Measurements from ENCODE around the gene CISH. TPM values are rescaled to one million over a fixed set of nuclear protein-coding genes. Genes with fewer than 3 reads are reported as not detected.

CISH gene
- total RNA-seq, 1 donor = 1.2 TPM

GRCh38 chr3:50648944-50649343 lies 37.4 kb upstream of the CISH start:
- no peak overlapping the region for H3K4me3 ChIP-seq (ENCODE audit: low read length)
- H3K27me3 ChIP-seq (ENCODE audit: insufficient read depth, low read length) = no peaks in the 10 kb centered on the region
- no peaks in the 10 kb centered on the region for H3K9me3 ChIP-seq (ENCODE audit: low read depth, low read length)
- no peaks in the 10 kb centered on the region for H3K4me1 ChIP-seq (ENCODE audit: insufficient read depth, low read length)

GRCh38 chr3:50648313-50648712 lies 36.7 kb upstream of the CISH start:
- H3K4me3 ChIP-seq (ENCODE audit: low read length) = no peak overlapping the region
- H3K27me3 ChIP-seq (ENCODE audit: insufficient read depth, low read length) = no peaks in the 10 kb centered on the region
- no peaks in the 10 kb centered on the region for H3K4me1 ChIP-seq (ENCODE audit: insufficient read depth, low read length)
- H3K9me3 ChIP-seq (ENCODE audit: low read depth, low read length) = no peaks in the 10 kb centered on the region

GRCh38 chr3:50645378-50645777 lies 33.8 kb upstream of the CISH start:
- Histone ChIP-seq H3K9me3 (ENCODE audit: low read depth, low read length) (no peaks in the 10 kb centered on the region), H3K4me3 (ENCODE audit: low read length) (no peak overlapping the region), H3K4me1 (ENCODE audit: insufficient read depth, low read length) (no peaks in the 10 kb centered on the region), H3K27me3 (ENCODE audit: insufficient read depth, low read length) (no peaks in the 10 kb centered on the region)

- Histone ChIP-seq H3K27me3 (ENCODE audit: insufficient read depth, low read length) (no peaks in the 10 kb centered on the region), H3K4me1 (ENCODE audit: insufficient read depth, low read length) (no peaks in the 10 kb centered on the region), H3K9me3 (ENCODE audit: low read depth, low read length) (no peaks in the 10 kb centered on the region), H3K4me3 (ENCODE audit: low read length) (no peak overlapping the region)
These were observed 33.0 kb upstream of the CISH start for GRCh38 chr3:50644561-50644960.

- H3K9me3 ChIP-seq (ENCODE audit: low read depth, low read length) = no peaks in the 10 kb centered on the region
- H3K4me3 ChIP-seq (ENCODE audit: low read length) = no peak overlapping the region
- H3K4me1 ChIP-seq (ENCODE audit: insufficient read depth, low read length) = peaks cover 5% of the 10 kb centered on the region
- H3K27me3 ChIP-seq (ENCODE audit: insufficient read depth, low read length) = no peaks in the 10 kb centered on the region
These were observed 30.8 kb upstream of the CISH start for GRCh38 chr3:50642382-50642781.

- H3K27me3 ChIP-seq (ENCODE audit: insufficient read depth, low read length) = no peaks in the 10 kb centered on the region
- no peak overlapping the region for H3K4me3 ChIP-seq (ENCODE audit: low read length)
- no peaks in the 10 kb centered on the region for H3K9me3 ChIP-seq (ENCODE audit: low read depth, low read length)
- peaks cover 31% of the 10 kb centered on the region for H3K4me1 ChIP-seq (ENCODE audit: insufficient read depth, low read length)
These were observed 27.5 kb upstream of the CISH start for GRCh38 chr3:50639055-50639494.

GRCh38 chr3:50637945-50638344 lies 26.4 kb upstream of the CISH start:
- Histone ChIP-seq H3K9me3 (ENCODE audit: low read depth, low read length) (no peaks in the 10 kb centered on the region), H3K4me1 (ENCODE audit: insufficient read depth, low read length) (peaks cover 42% of the 10 kb centered on the region), H3K4me3 (ENCODE audit: low read length) (no peak overlapping the region), H3K27me3 (ENCODE audit: insufficient read depth, low read length) (no peaks in the 10 kb centered on the region)

GRCh38 chr3:50637011-50637410 lies 25.4 kb upstream of the CISH start:
- Histone ChIP-seq H3K4me1 (ENCODE audit: insufficient read depth, low read length) (peaks cover 52% of the 10 kb centered on the region), H3K27me3 (ENCODE audit: insufficient read depth, low read length) (no peaks in the 10 kb centered on the region), H3K9me3 (ENCODE audit: low read depth, low read length) (no peaks in the 10 kb centered on the region), H3K4me3 (ENCODE audit: low read length) (no peak overlapping the region)

- Histone ChIP-seq H3K27me3 (ENCODE audit: insufficient read depth, low read length) (no peaks in the 10 kb centered on the region), H3K4me3 (ENCODE audit: low read length) (no peak overlapping the region), H3K4me1 (ENCODE audit: insufficient read depth, low read length) (peaks cover 71% of the 10 kb centered on the region), H3K9me3 (ENCODE audit: low read depth, low read length) (no peaks in the 10 kb centered on the region)
These were observed 23.5 kb upstream of the CISH start for GRCh38 chr3:50635066-50635465.

GRCh38 chr3:50633230-50633790 lies 21.7 kb upstream of the CISH start:
- Histone ChIP-seq H3K4me1 (ENCODE audit: insufficient read depth, low read length) (peaks cover 89% of the 10 kb centered on the region), H3K27me3 (ENCODE audit: insufficient read depth, low read length) (no peaks in the 10 kb centered on the region), H3K9me3 (ENCODE audit: low read depth, low read length) (no peaks in the 10 kb centered on the region), H3K4me3 (ENCODE audit: low read length) (no peak overlapping the region)

GRCh38 chr3:50632450-50632849 lies 20.9 kb upstream of the CISH start:
- H3K4me1 ChIP-seq (ENCODE audit: insufficient read depth, low read length) = peaks cover 92% of the 10 kb centered on the region
- no peaks in the 10 kb centered on the region for H3K9me3 ChIP-seq (ENCODE audit: low read depth, low read length)
- H3K27me3 ChIP-seq (ENCODE audit: insufficient read depth, low read length) = no peaks in the 10 kb centered on the region
- H3K4me3 ChIP-seq (ENCODE audit: low read length) = no peak overlapping the region

- peaks cover 94% of the 10 kb centered on the region for H3K4me1 ChIP-seq (ENCODE audit: insufficient read depth, low read length)
- no peaks in the 10 kb centered on the region for H3K27me3 ChIP-seq (ENCODE audit: insufficient read depth, low read length)
- H3K9me3 ChIP-seq (ENCODE audit: low read depth, low read length) = no peaks in the 10 kb centered on the region
- no peak overlapping the region for H3K4me3 ChIP-seq (ENCODE audit: low read length)
These were observed 19.3 kb upstream of the CISH start for GRCh38 chr3:50630877-50631276.

- no peaks in the 10 kb centered on the region for H3K27me3 ChIP-seq (ENCODE audit: insufficient read depth, low read length)
- H3K4me1 ChIP-seq (ENCODE audit: insufficient read depth, low read length) = peaks cover 98% of the 10 kb centered on the region
- H3K4me3 ChIP-seq (ENCODE audit: low read length) = no peak overlapping the region
- H3K9me3 ChIP-seq (ENCODE audit: low read depth, low read length) = no peaks in the 10 kb centered on the region
These were observed 18.8 kb upstream of the CISH start for GRCh38 chr3:50630394-50630793.

- no peak overlapping the region for H3K4me3 ChIP-seq (ENCODE audit: low read length)
- peaks cover 100% of the 10 kb centered on the region for H3K4me1 ChIP-seq (ENCODE audit: insufficient read depth, low read length)
- H3K27me3 ChIP-seq (ENCODE audit: insufficient read depth, low read length) = no peaks in the 10 kb centered on the region
- H3K9me3 ChIP-seq (ENCODE audit: low read depth, low read length) = no peaks in the 10 kb centered on the region
These were observed 17.0 kb upstream of the CISH start for GRCh38 chr3:50628601-50629000.

- Histone ChIP-seq H3K9me3 (ENCODE audit: low read depth, low read length) (no peaks in the 10 kb centered on the region), H3K4me3 (ENCODE audit: low read length) (no peak overlapping the region), H3K4me1 (ENCODE audit: insufficient read depth, low read length) (peaks cover 100% of the 10 kb centered on the region), H3K27me3 (ENCODE audit: insufficient read depth, low read length) (no peaks in the 10 kb centered on the region)
These were observed 16.0 kb upstream of the CISH start for GRCh38 chr3:50627407-50628051.

- H3K4me1 ChIP-seq (ENCODE audit: insufficient read depth, low read length) = peaks cover 100% of the 10 kb centered on the region
- H3K4me3 ChIP-seq (ENCODE audit: low read length) = no peak overlapping the region
- no peaks in the 10 kb centered on the region for H3K9me3 ChIP-seq (ENCODE audit: low read depth, low read length)
- no peaks in the 10 kb centered on the region for H3K27me3 ChIP-seq (ENCODE audit: insufficient read depth, low read length)
These were observed 14.8 kb upstream of the CISH start for GRCh38 chr3:50626401-50626800.

All from mononuclear cell (primary cell).